Measurements from ENCODE around the gene ICE2.
A peak's percentile ranks its signal among the peaks of the same experiment; 100 is the strongest.

Gene ICE2, protein sequence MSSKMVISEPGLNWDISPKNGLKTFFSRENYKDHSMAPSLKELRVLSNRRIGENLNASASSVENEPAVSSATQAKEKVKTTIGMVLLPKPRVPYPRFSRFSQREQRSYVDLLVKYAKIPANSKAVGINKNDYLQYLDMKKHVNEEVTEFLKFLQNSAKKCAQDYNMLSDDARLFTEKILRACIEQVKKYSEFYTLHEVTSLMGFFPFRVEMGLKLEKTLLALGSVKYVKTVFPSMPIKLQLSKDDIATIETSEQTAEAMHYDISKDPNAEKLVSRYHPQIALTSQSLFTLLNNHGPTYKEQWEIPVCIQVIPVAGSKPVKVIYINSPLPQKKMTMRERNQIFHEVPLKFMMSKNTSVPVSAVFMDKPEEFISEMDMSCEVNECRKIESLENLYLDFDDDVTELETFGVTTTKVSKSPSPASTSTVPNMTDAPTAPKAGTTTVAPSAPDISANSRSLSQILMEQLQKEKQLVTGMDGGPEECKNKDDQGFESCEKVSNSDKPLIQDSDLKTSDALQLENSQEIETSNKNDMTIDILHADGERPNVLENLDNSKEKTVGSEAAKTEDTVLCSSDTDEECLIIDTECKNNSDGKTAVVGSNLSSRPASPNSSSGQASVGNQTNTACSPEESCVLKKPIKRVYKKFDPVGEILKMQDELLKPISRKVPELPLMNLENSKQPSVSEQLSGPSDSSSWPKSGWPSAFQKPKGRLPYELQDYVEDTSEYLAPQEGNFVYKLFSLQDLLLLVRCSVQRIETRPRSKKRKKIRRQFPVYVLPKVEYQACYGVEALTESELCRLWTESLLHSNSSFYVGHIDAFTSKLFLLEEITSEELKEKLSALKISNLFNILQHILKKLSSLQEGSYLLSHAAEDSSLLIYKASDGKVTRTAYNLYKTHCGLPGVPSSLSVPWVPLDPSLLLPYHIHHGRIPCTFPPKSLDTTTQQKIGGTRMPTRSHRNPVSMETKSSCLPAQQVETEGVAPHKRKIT

DNA sequence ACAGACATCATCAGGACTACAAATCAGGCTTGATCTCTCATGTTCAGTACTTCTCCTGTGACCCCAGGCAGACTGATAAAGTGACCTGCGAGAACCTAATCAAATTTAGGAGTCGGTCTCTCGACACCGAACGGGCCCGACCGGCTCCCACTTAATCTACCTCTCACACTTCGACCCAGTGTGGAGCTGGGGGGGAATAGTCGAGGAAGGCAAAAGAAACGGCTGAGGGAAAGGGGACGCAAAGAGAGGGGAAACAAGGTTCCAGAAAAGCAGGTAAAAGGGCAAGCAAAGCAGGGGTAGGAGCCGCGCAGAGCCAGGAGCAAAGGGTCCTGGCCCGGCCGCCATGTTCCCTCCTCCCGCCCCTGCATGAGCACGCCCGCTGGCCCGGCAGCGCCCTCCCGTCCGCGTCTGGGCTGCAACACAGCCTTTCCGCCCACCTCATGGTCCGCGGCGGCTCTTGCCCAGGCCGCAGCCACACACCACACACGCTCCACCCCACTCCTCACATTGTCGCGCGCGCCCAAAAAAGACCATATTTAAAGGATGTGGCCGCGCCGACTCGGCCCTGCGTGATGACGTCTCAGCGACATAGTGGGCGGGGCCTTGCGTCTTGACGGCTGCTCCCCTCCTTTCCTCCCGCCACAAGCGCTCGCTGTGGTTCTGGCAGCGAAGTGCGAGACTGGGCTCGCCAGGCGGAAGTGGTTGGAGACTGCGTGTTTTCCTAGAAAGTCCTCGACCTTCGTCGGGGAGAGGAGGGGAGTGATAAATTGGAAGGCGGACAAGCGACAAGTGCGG lies at the start of gene ICE2:
Gene ICE2 (minus strand): TSS at position 577 of the 795 bp plus-strand sequence. CDS start 1,165 bp downstream, outside the sequence.
- DNase-seq = peak; percentile 96

DNA sequence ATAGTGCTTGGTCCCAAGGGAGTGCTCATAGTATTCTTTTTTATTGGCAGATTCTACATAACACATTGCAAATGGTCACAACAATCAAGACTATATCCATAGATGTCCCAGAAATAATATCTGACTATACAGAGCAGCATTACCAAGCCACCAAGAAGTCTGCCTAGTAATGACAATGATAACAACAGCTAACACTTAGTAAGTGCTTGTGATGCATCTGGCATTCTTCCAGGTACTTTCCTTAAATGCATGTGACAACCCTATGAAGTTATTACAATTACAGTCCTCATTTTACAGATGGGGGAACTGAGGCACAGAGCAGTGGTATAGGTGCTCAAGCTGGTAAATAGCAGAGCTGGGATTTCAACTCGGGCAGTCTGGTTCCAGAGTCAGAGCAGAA lies 49.6 kb upstream of the ICE2 start:
- no peak for DNase-seq

DNA sequence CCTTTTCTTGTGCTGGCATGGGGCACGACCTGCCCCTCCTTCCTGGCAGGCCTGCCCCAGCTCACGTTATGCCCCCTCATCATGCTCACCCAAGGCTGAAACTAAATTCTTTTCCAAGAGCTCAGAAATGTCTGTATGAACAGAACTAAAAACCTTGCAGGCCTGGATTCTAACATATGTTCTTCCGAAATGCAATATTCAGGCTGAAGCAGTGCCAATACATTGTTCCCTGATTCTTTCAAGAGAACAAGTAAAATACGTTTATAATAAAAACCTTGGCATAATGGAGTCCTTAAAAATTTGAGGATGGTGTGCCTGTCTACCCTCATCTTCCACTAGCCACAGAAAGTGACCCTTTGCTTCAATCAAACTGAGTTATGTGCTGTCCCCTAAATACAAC lies 48.5 kb upstream of the ICE2 start:
- DNase-seq = no peak

DNA sequence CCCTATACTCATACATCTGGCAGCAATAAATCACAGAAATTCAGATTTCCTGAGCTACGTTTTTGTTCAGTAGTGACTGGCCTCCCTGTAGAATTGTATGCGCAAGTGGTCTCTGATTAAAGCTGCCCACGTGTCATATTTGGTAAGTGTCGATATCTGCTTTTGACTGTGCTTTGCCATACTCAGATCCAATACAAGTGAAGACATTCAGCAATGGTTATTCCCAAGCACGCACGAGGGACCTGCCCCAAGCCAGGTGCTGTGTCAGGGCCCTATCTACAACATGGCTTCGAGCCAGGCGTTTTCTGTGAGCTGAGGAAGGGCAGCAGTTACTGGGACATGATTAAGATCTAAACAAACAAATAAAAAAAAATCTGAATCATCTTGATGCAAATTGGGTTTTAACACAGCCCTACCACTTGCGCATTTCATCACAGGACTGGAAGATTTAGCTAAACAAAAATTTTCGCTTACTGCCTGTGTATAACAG lies 47.2 kb upstream of the ICE2 start:
- peak; percentile 84 for DNase-seq

DNA sequence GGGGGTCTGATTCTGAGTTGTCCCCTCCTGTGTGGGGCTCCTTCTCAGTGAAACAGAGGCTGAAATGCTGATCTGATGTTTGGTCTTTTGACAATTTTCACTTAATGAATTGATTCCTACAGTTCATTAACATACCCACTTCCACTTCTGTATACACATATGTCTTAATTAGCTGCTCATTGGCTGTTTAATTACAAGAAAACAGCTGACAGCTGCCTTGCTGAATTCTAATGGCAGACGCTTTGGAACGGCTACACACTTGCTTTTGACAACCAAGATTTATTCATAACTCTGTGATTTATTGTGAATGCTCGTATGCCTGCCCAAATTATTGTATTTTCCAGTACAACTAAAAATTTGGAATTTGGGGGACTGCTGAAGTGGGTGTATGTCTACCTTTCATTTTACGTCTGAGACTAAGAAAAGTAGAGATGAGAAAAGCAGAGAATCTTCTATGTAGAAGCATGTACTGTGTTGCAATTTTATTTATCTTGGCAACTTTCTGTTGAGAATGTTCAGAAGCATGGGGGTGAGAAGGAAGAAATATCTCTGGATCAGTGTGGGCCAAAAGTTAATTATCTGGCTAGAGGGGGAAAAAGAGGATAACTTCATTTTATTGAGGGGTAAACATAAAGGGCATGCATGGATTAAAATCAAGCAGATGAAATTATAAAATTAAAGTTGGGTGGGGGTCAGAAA lies 46.5 kb upstream of the ICE2 start:
- no peak for DNase-seq

DNA sequence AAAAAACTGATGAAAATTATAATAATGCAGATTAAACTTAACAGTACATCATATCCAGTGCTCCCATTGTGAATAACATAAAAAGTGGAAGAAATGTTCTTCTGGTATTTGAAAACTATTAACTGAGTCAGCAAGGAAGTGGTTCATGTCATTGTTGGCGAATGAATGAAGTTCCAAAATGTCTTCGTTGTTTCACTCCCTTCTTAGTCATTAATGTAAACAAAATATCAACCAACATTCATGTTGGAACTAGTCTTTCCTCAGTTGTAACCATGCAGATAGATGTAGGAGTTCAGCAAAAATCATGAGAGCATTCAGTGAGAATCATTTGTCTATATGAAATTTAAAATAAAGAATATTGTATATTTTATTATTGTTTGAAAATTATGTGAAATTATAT lies 44.1 kb upstream of the ICE2 start:
- no peak for DNase-seq

DNA sequence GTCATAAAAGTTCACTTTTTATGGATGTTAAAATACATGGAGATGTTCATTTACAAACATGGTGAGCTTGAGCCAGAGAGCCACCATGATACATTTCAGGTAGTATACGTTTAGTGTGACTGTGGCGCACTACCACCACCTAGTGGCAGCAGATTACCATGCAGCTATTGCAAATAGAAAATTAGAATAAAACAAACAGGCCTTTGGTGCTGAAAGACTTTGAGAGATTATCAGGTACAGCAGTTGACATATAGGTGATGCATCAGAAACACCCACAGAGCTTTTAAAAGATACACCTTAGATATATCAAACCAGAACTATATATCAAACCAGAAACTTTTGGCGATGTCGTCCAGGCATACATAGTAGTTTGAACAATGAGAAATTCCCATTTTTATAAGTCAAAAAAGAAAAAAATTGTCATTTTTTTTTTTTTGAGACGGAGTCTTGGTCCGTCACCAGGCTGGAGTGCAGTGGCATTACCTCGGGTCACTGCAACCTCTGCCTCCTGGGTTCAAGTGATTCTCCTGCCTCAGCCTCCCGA lies 42.0 kb upstream of the ICE2 start:
- peak; percentile 60 for DNase-seq

DNA sequence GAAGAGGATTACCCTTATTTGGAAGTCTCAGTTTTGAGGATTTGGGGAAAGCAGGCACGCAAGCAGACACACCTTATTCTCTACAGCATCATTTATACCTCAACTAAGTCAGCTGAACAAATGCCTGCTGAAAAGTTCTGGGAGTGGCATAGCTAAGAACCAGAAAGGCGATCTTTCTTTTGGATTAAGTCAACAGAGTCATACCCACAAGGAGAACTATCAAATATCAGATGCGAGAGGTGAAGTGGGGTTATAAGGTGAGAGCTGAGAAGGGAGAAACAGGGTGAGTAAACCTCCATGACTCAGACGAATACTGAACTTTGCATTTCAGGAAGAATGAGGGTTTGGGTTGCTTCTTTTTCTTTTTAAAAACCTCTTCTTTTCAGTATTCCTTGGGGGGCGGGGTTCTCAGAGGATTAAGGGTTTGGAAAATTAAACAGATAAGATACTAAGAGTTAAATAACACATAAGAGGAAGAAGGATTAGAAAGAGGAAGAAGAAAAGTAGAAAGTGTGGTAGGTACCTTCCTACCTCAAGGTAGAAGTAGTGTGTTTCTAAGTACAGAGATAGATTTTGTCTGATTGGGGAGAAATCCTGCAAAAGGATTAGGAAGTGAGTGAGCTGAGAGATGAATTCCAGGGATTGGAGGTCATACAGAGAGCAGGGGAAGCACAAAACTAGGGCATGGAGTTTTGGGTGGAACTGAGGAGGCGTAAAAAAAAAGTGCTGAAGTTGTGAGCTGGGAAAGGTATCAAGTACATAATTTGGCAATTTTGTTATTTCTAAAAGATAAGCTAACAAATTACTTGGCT lies 41.3 kb upstream of the ICE2 start:
- no peak for DNase-seq

DNA sequence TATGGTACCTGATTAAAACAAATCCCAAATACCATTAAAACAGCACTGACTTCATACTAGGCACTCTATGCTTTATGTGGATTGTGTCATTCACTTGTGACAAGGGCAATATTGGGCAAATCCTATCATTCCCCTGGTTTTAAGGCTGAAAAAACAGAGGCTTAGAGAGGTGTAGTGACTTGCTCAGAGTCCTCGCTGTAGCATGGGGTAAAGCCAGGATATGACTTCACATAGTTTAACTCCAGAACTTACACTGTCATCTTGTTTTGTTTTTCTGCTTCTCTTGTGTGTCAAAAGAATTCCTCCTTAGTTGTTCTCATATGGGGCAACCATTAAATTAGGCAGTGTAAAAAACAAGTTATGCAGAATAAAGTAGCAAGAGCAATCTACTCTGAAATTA lies 40.3 kb upstream of the ICE2 start:
- no peak for DNase-seq

DNA sequence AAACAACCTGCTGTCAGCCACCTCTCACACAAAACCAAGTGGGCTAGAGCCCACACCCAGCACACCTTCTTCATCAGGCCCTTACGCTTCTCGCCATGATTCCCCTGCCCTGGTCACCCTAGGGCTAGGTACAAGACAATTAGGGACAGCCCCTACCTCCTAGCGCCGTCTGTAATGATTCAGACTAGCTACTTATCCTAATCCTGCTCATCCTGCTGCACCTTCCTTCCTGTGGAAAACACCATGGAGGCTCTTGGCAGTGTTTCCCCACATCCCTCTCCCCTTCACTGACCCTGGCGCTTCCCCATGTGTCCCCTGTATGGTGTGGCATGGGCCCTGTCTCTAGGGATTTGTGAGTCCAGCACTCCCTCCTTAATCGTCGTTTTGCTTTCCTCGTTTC lies 39.6 kb upstream of the ICE2 start:
- DNase-seq = no peak

DNA sequence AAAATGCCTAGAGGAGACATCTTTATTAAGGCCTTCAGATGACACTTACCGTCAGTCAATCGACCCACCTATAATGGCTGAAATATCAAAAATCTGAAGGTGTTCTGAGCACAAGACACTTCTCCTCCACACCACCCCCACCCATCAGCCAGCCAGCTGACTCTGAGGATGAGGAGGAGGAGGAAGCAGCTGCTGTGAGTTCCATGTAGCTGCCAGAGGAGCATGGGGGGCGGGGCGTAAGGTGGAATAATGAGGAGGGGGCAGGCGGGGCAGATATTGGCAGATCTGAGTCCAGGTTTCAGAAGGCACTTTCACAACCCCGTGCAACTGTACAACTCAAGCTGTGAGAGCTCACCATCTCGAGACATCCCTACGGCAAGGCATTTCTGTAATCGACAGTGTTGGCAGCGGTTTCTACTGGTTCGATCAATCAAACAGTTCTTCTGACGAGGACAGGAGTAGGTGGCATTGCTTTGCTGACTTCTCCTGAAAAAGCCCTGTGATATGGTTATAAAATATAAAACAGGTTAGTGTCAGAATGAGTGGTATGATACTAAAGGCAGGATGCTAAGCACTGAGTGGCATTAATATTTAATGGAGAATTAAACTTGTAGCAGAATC lies 35.4 kb upstream of the ICE2 start:
- DNase-seq = no peak

DNA sequence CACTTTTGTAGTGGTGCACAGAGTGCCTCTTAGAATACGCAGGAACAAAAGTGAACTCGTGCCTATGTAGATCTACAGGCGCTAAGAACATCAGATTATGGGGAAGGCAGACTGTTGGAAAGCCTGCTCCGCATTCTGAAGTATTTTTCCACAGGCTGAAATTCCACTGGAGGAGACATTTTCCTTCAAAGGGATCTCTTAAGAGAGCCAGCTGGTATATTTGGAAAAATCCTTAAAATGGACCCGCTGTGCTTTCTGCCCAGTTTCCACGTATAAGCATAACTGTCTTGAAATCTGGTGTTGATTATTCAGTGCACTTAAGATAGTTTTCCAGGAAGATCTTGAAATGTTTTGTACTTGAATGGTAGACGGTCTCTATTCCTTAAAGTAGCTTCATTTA lies 34.7 kb upstream of the ICE2 start:
- no peak for DNase-seq

DNA sequence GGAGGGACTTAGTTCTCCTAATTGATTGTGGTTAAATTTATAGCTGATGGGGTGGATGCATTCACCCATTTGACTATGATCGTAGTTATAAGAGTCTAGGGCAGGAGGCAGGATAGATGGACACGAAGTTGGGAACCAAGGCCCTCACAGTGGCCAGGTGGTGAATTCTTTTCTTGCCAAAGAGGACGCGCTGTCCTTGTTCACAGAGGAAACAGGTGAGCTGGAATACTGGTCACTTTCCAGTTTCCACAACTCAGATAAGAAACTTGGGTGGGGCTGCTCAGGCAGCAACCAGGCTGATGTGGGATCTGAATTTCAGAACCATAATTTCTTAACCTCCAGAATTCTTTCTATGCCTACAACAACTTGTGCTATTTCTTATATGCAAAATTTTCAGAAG lies 34.0 kb upstream of the ICE2 start:
- no peak for DNase-seq

DNA sequence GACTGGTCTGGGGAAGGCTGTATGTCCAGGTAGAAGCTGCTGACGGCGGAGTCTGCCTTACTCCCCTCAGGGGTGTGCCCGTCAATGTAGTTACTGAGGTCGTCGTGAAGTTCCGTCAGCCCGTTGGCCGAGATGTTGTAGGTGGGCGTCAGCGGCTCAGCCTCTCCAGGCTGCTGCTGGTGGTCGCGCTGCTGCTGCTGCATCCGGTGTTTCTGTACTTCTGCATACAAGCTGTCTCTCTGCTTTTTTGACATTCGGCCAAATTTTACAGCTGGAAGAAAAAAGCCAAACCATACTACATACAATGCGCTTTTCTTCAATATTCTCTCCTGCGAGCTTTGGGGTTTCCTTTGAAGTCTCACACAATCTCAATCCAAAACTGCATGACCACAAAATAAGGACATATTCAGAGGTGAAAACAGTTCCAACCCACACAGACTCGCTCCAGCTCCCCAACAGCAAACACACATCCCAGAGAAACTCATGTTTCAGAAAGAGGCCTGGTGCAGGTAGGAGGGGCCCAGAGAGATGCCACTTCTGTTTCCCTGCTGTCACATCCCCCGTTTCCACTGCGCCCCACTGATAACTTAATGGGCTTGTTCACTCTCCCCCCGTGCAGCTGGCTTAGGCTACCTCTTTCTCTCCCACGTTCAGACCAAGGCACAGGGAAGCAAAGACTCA lies 32.5 kb upstream of the ICE2 start:
- no peak for DNase-seq

DNA sequence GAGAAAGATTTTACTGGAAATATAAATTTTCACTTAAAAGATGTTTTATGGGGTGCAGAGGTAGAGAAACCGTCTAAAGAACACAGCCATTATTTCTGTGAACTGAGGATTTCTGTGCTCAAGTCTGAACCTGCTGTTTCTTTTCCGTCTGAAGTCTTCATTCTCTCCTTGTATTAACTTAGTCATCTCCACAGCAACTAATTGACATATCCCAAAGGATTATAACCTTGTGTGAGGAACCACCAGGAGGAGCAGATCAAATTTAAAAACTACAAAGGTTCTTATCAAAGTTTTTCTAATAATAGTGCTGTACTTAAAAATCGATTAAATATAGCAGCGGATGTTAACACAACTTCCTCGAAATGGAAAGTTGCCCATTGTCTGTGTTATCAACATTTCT lies 31.1 kb upstream of the ICE2 start:
- no peak for DNase-seq

DNA sequence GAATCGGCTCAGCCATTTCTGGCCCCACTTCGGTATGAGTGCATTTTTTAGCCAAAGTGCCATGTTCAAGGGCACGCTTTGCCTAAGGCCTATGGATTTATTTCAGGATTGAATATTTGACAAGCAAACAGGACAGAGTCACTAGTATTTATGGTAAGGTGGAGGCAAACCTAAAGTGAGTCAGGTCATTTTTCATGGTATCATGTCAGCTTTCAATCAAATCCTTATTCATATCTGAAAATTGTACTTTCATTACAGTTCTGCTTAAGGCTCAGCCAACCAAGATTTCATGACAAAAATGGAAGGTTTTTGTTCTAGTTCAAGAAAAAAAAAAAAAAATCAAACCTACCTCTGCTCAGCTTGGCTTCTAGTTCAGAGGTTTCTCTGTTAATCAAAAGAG lies 30.5 kb upstream of the ICE2 start:
- DNase-seq = no peak

DNA sequence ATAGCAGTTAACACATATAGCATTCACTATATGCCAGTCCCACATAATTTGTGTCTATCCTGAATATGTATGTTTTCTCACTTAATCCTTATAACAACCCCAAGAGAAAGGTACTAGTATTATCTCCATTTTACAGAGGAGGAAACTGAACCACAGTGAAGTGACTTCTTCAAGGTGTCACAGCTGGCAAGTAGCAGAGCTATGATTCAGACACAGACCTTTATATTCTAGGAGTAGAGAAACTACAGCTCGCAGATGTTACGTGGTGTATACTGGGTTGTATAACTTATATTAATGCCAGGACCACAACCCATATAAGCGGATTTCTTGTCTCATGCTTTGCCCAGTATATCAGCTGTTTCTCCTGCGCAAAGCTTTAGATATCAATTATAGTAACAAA lies 29.5 kb upstream of the ICE2 start:
- no peak for DNase-seq

DNA sequence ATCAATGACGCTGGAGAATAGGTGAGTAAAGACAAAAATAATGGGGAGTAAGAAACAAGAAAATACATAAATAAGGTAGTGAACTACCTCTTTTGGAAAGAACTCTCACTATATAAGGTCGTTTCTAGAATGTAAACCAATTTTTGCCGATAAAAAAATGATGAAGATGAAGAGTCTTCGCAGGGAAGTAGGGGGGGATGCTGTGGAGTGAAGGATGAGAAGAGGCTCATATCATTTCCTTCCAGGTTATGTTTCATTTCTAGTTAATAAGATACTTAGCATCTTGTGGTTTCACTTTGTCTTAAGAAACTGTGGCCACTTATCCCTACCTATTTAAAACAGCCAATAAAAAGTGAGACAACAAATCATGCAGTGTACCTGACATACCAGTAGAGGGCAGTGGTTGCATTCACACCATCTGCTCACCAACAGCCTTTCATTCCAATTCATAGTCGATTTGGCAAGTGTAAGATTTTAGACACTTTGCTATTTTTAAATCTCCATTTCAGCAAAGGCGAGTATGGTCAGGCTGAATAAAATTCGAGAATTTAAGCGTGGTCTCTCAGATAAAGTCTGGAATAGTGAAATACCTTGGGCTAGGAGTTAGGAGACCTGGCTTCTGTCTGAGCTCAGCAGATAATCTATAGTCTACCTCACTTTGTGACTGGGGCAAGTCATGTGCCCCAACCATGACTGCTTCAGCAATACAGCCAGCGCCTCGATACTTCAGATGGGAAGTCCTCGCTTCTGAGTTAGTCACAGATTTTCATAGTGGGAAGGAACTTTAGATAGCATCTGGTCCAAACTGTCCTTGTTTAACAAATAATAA lies 28.9 kb upstream of the ICE2 start:
- DNase-seq = peak; percentile 37

DNA sequence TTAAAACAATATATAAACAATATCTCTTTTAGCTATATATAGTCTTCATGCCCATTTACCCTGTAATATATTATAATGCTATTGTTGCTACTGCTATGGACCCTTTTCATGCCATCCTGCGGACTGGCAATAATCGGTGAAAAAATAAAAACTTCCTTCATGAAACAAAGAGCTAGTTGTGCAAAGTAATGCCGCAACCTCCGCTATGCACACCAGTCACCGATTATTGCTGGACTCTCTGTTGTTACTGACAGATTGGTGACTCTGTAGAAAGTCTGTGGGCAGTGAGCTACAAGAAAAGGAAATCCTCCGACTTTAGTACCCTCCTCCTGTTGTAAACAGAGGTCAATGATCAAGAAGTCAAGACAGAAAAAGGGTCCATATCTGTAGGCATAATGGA lies 17.9 kb upstream of the ICE2 start:
- DNase-seq = no peak

Data from NCI-H1105 (cell line).